Keratinocyte (primary cell): ENCODE results near the gene GSTO2. TPM values are rescaled to one million over a fixed set of nuclear protein-coding genes. Genes with fewer than 3 reads are reported as not detected.

Source experiments
- DNase-seq: peaks from one replicate; pipeline ENCODE4 v3.0.0-alpha.2; 2011; ENCODE audit warnings: low read depth, missing footprints, low spot score
- FAIRE-seq: peaks from 2 replicates; lab custom pipeline; 2011; peaks lifted over from hg19 to GRCh38; lab: Jason Lieb, UNC
- H2AFZ ChIP-seq: 2 replicates; pipeline ENCODE4 v1.6.0; 2012; ENCODE audit warnings: low read length, control low read depth, inconsistent platforms; ENCODE audit not compliant: control insufficient read depth
- H3K27ac ChIP-seq: 2 replicates; pipeline ENCODE4 v1.5.1; 2011; ENCODE audit warnings: low read length; ENCODE audit not compliant: control insufficient read depth, insufficient read depth
- H3K27me3 ChIP-seq: 3 replicates; pipeline ENCODE4 v1.6.0; 2011; ENCODE audit warnings: low read length; ENCODE audit not compliant: control insufficient read depth, insufficient read depth; ENCODE audit errors: extremely low read depth
- H3K36me3 ChIP-seq, 2 experiments: 2 replicates in 1 of 2; 3 replicates in 1 of 2; pipeline ENCODE4 v1.5.1; 2011; ENCODE audit warnings: low read length in 2 of 2, mild to moderate bottlenecking in 1 of 2; ENCODE audit not compliant: control insufficient read depth in 2 of 2, insufficient read depth in 2 of 2; ENCODE audit errors: extremely low read depth in 1 of 2
- H3K4me1 ChIP-seq: 3 replicates; pipeline ENCODE4 v1.5.1; 2011; ENCODE audit warnings: low read length; ENCODE audit not compliant: control insufficient read depth, insufficient read depth; ENCODE audit errors: extremely low read depth
- H3K4me2 ChIP-seq: 3 replicates; pipeline ENCODE4 v1.6.0; 2011; ENCODE audit warnings: low read depth, low read length; ENCODE audit not compliant: control insufficient read depth, insufficient read depth; ENCODE audit errors: extremely low read depth
- H3K4me3 ChIP-seq, 3 experiments: fragments of 200-600 bp in 1 of 3; sonication (generic) in 1 of 3; 2 replicates in 2 of 3; 3 replicates in 1 of 3; pipeline ENCODE4 v1.5.1; 2011 to 2016; ENCODE audit warnings: low read length in 3 of 3, mild to moderate bottlenecking in 3 of 3, control low read depth in 2 of 3, inconsistent platforms in 1 of 3, low read depth in 1 of 3, mixed read lengths in 1 of 3, mixed run types in 1 of 3, moderate library complexity in 1 of 3; ENCODE audit not compliant: control insufficient read depth in 2 of 3, insufficient read depth in 2 of 3; ENCODE audit errors: extremely low read depth in 1 of 3
- H3K79me2 ChIP-seq: 2 replicates; pipeline ENCODE4 v1.6.0; 2012; ENCODE audit warnings: low read length; ENCODE audit not compliant: control insufficient read depth, insufficient read depth
- H3K9ac ChIP-seq: 3 replicates; pipeline ENCODE4 v1.6.0; 2011; ENCODE audit warnings: low read length; ENCODE audit not compliant: control insufficient read depth, insufficient read depth; ENCODE audit errors: extremely low read depth
- H3K9me1 ChIP-seq: 3 replicates; pipeline ENCODE4 v1.6.0; 2011; ENCODE audit warnings: low read length; ENCODE audit not compliant: control insufficient read depth, insufficient read depth; ENCODE audit errors: extremely low read depth
- H3K9me3 ChIP-seq: 2 replicates; pipeline ENCODE4 v1.5.1; 2012; ENCODE audit warnings: low read depth, low read length; ENCODE audit not compliant: control insufficient read depth
- H4K20me1 ChIP-seq: 3 replicates; pipeline ENCODE4 v1.6.0; 2011; ENCODE audit warnings: low read length; ENCODE audit not compliant: control insufficient read depth, insufficient read depth; ENCODE audit errors: extremely low read depth
- EZH2 ChIP-seq: IDR thresholded peaks from one replicate; pipeline ENCODE4 v1.6.1; 2012; ENCODE audit warnings: inconsistent platforms, mild to moderate bottlenecking, low read length, moderate library complexity
- dilution Hi-C: fragments of 300-500 bp; cut with MboI; formaldehyde crosslinking; loops from one replicate; pipeline ENCODE4 v1.7.0; 2020; ENCODE audit warnings: low sequenced_read_pairs; ENCODE audit not compliant: extremely low pct_ligation_motif_present
- polyA plus RNA-seq, 5 experiments: library from polyadenylated mRNA; depleted of rRNA in 3 of 5; stranded (reverse) in 3 of 5; stranded (forward) in 1 of 5; unstranded in 1 of 5; fragments of >200 nt; gene quantifications; 1 replicate in 1 of 5; 2 replicates in 3 of 5; 3 replicates in 1 of 5; pipeline versions ENCODE4 v1.2.1 to v1.2.3, GENCODE V29; 2011 to 2012; ENCODE audit warnings: missing spikeins in 2 of 5, low read depth in 1 of 5, low replicate concordance in 1 of 5
- TF ChIP-seq, protein P1 (sequence below), 3 experiments: IDR thresholded peaks in 1 of 3; conservative IDR thresholded peaks in 1 of 3; optimal IDR thresholded peaks in 1 of 3; 2 replicates in 2 of 3; 3 replicates in 1 of 3; pipeline versions ENCODE3 to v1.5.1; 2011; ENCODE audit warnings: low read length in 3 of 3, mild to moderate bottlenecking in 3 of 3, moderate library complexity in 2 of 3, control low read depth in 1 of 3, inconsistent platforms in 1 of 3; ENCODE audit not compliant: insufficient read depth in 2 of 3; ENCODE audit errors: extremely low read depth in 1 of 3

GSTO2 gene
- polyA plus RNA-seq, 1 donor (not counting 4 experiments of a cell fraction or from before 2014, with no cell fraction given) = 56.9 TPM

DNA sequence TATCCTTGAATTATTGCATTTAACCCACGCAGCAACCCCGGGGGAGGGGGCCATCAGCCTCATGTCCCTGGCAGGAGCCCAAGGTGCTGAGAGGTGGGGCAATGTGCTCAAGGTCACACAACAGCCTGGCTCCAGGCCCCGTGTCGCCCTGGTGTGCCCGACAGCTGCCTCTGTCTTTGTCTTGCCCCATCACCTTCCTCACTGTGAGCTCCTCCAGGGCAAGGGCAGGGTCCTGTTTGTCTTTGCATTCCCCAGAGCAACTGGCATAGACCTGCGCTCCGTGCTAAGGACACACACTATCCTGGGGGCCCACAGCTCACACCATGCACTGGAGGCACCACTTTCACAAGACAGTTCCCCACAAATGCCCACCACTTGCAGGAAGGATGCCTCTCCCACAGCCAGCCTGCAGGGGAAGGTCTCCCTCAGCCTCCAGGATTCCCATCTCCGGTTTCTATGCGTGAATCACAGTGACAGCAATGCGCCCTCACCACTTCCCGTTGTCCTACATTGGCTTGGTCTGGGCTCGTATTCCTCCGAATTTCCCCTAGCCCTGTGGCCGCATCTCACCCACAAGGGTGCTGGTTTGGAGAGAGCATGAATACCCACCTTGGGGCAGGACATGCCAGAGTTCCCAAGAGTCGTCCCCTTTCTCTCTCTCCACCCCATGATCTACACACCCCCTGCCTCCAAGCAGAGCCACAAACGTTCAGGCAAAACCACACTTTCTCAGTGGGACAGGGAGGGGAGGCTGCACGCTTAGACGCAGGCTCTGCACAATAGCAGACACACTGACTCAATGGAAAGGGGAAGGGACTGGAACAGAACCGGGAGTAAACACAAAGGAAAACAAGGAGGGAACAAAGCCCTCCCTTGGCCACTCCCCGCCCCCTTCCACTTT, 59.0 kb downstream of the GSTO2 start:
- peaks cover 4% of the 10 kb centered on the region for H3K9me1 ChIP-seq
- FAIRE-seq (peak; percentile 73), DNase-seq (no peak)
- peaks cover 67% of the 10 kb centered on the region for H3K79me2 ChIP-seq
- H4K20me1 ChIP-seq = no peaks in the 10 kb centered on the region
- H2AFZ ChIP-seq = no peak overlapping the region
- peak overlapping the region; percentile 26 to 54 (median 45) for H3K4me3 ChIP-seq
- H3K9ac ChIP-seq = peak overlapping the region; percentile 93
- H3K9me3 ChIP-seq = no peaks in the 10 kb centered on the region
- H3K27ac ChIP-seq = peak overlapping the region; percentile 99
- dilution Hi-C loops = no loop called here
- peaks cover 1 to 20% of the 10 kb centered on the region in 2 experiments for H3K36me3 ChIP-seq
- no peaks in the 10 kb centered on the region for H3K27me3 ChIP-seq
- peak overlapping the region; percentile 89 for H3K4me2 ChIP-seq
- TF ChIP-seq, protein P1, sequence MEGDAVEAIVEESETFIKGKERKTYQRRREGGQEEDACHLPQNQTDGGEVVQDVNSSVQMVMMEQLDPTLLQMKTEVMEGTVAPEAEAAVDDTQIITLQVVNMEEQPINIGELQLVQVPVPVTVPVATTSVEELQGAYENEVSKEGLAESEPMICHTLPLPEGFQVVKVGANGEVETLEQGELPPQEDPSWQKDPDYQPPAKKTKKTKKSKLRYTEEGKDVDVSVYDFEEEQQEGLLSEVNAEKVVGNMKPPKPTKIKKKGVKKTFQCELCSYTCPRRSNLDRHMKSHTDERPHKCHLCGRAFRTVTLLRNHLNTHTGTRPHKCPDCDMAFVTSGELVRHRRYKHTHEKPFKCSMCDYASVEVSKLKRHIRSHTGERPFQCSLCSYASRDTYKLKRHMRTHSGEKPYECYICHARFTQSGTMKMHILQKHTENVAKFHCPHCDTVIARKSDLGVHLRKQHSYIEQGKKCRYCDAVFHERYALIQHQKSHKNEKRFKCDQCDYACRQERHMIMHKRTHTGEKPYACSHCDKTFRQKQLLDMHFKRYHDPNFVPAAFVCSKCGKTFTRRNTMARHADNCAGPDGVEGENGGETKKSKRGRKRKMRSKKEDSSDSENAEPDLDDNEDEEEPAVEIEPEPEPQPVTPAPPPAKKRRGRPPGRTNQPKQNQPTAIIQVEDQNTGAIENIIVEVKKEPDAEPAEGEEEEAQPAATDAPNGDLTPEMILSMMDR (optimal IDR thresholded peaks at IDR 0.05 in 1 of 3, IDR thresholded peaks at IDR 0.05 in 1 of 3, conservative IDR thresholded peaks at IDR 0.05 in 1 of 3; ENCODE audit: extremely low read depth in 1 of 3, insufficient read depth in 2 of 3, low read length in 3 of 3) = peak in 2 of 3 experiments; percentile 9 to 31
- TF ChIP-seq EZH2 = no peak
- H3K4me1 ChIP-seq = peaks cover 72% of the 10 kb centered on the region

DNA sequence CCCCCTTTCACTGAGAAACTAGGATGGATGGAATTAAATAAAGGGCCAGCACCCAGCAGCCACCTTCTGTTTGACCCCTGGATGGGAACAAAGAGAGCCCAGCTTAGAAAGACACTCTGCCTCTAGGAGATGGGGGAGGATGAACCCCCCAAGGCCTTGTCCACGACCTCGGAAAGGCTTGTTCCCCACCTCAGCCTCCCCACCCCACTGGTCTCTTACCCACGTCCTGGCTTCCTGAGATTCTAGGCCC, 59.6 kb downstream of the GSTO2 start:
- H2AFZ ChIP-seq = no peak overlapping the region
- peaks cover 1 to 23% of the 10 kb centered on the region in 2 experiments for H3K36me3 ChIP-seq
- H3K4me1 ChIP-seq = peaks cover 66% of the 10 kb centered on the region
- dilution Hi-C loops = no loop called here
- H3K4me2 ChIP-seq = peak overlapping the region; percentile 89
- H3K4me3 ChIP-seq = peak overlapping the region; percentile 26 to 54 (median 45)
- H3K27me3 ChIP-seq = no peaks in the 10 kb centered on the region
- H3K79me2 ChIP-seq = peaks cover 70% of the 10 kb centered on the region
- H4K20me1 ChIP-seq = no peaks in the 10 kb centered on the region
- no peak for FAIRE-seq
- DNase-seq = no peak
- peak overlapping the region; percentile 99 for H3K27ac ChIP-seq
- H3K9ac ChIP-seq = peak overlapping the region; percentile 93
- no peaks in the 10 kb centered on the region for H3K9me3 ChIP-seq
- no peak for TF ChIP-seq EZH2
- H3K9me1 ChIP-seq = peaks cover 4% of the 10 kb centered on the region
